IMR-90 (cell line): ENCODE measurements around the gene ISOC1. TPM values are rescaled to one million over a fixed set of nuclear protein-coding genes. Genes with fewer than 3 reads are reported as not detected.

Source experiments
- ATAC-seq: fragments of 200-7000 bp; cut with Tn5 transposase; 2 replicates; pipeline ENCODE4 v1.9.1; 2020; ENCODE audit warnings: low read depth, mild to moderate bottlenecking, moderate library complexity
- BruUV-seq: library from RNA; stranded (reverse); fragments of 400-500 nt; replicated peaks from 2 replicates; lab custom pipeline; 2021; lab: Mats Ljungman, UMichigan
- CTCF ChIA-PET: fragments of 300-600 bp; formaldehyde crosslinking; extraction: SDS; loops from one replicate; lab custom pipeline; 2021; ENCODE audit warnings: antibody characterized with exemption; lab: Yijun Ruan, JAX
- POLR2A ChIA-PET: fragments of 300-600 bp; sonication (Branson Sonifier 250); formaldehyde crosslinking; loops from one replicate; lab custom pipeline; 2022; ENCODE audit warnings: antibody characterized with exemption; ENCODE audit not compliant: unreplicated experiment; lab: Charles Lee
- DNase-seq: peaks from one replicate; pipeline ENCODE4 v3.0.0; 2013
- H2AFZ ChIP-seq: replicated peaks from 2 replicates; pipeline ENCODE3; 2013; ENCODE audit warnings: low read length, mild to moderate bottlenecking; ENCODE audit not compliant: poor library complexity
- H2AK5ac ChIP-seq: 2 replicates; pipeline ENCODE4 v1.6.1; 2013; ENCODE audit warnings: low read depth, low read length, inconsistent platforms
- H2AK9ac ChIP-seq: replicated peaks from 2 replicates; pipeline ENCODE3; 2013; ENCODE audit warnings: mild to moderate bottlenecking, low read depth, low read length, moderate library complexity; ENCODE audit not compliant: poor library complexity
- H2BK120ac ChIP-seq: 2 replicates; pipeline ENCODE4 v1.6.1; 2013; ENCODE audit warnings: low read depth, low read length, inconsistent platforms
- H2BK15ac ChIP-seq: 3 replicates; pipeline ENCODE4 v1.6.1; 2013; ENCODE audit warnings: low read depth, low read length, inconsistent platforms
- H2BK20ac ChIP-seq: 2 replicates; pipeline ENCODE4 v1.6.1; 2013; ENCODE audit warnings: low read depth, mild to moderate bottlenecking, inconsistent platforms, low read length, moderate library complexity
- H2BK5ac ChIP-seq: 2 replicates; pipeline ENCODE4 v1.6.1; 2013; ENCODE audit warnings: mild to moderate bottlenecking, low read depth, low read length, inconsistent platforms; ENCODE audit not compliant: poor library complexity, severe bottlenecking
- H3K14ac ChIP-seq: replicated peaks from 2 replicates; pipeline ENCODE4 v1.6.1; 2013; ENCODE audit warnings: low read depth, low read length, inconsistent platforms
- H3K18ac ChIP-seq: 2 replicates; pipeline ENCODE4 v1.6.1; 2013; ENCODE audit warnings: low read depth, low read length, control low read depth
- H3K23ac ChIP-seq: 2 replicates; pipeline ENCODE4 v1.6.1; 2013; ENCODE audit warnings: low read depth, low read length, inconsistent platforms
- H3K27ac ChIP-seq: 2 replicates; pipeline ENCODE4 v1.5.1; 2013; ENCODE audit warnings: mild to moderate bottlenecking, control low read depth, low read length; ENCODE audit not compliant: insufficient read depth
- H3K27me3 ChIP-seq: 2 replicates; pipeline ENCODE4 v1.6.1; 2013; ENCODE audit warnings: low read length; ENCODE audit not compliant: control insufficient read depth, insufficient read depth
- H3K36me3 ChIP-seq: 2 replicates; pipeline ENCODE4 v1.6.1; 2013; ENCODE audit warnings: low read length, mixed read lengths; ENCODE audit not compliant: control insufficient read depth, insufficient read depth
- H3K4ac ChIP-seq: 2 replicates; pipeline ENCODE4 v1.6.1; 2013; ENCODE audit warnings: low read depth, low read length, inconsistent platforms
- H3K4me1 ChIP-seq: 2 replicates; pipeline ENCODE4 v1.6.1; 2013; ENCODE audit warnings: low read length, mixed read lengths; ENCODE audit not compliant: control insufficient read depth, insufficient read depth
- H3K4me2 ChIP-seq: 2 replicates; pipeline ENCODE4 v1.6.1; 2013; ENCODE audit warnings: low read depth, mild to moderate bottlenecking, control low read depth, low read length, moderate library complexity
- H3K4me3 ChIP-seq: 2 replicates; pipeline ENCODE4 v1.5.1; 2013; ENCODE audit warnings: low read depth, mild to moderate bottlenecking, control low read depth, low read length, moderate library complexity; ENCODE audit not compliant: insufficient read depth
- H3K56ac ChIP-seq: 2 replicates; pipeline ENCODE4 v1.6.1; 2013; ENCODE audit warnings: low read length, inconsistent platforms; ENCODE audit not compliant: insufficient read depth; ENCODE audit errors: extremely low read depth
- H3K79me1 ChIP-seq, 2 experiments: 2 replicates each; pipeline ENCODE4 v1.6.1; 2013; ENCODE audit warnings: low read length in 2 of 2, inconsistent platforms in 1 of 2, low read depth in 1 of 2
- H3K9ac ChIP-seq: 2 replicates; pipeline ENCODE4 v1.6.1; 2013; ENCODE audit warnings: low read depth, low read length, control low read depth
- H3K9me1 ChIP-seq: 2 replicates; pipeline ENCODE4 v1.6.1; 2013; ENCODE audit warnings: low read length, inconsistent platforms; ENCODE audit not compliant: insufficient read depth
- H3K9me3 ChIP-seq: 2 replicates; pipeline ENCODE4 v1.6.1; 2013; ENCODE audit warnings: low read length; ENCODE audit not compliant: control insufficient read depth, insufficient read depth
- H4K20me1 ChIP-seq: 2 replicates; pipeline ENCODE4 v1.6.1; 2013; ENCODE audit warnings: low read length, inconsistent platforms; ENCODE audit not compliant: insufficient read depth
- H4K5ac ChIP-seq: 2 replicates; pipeline ENCODE4 v1.6.1; 2013; ENCODE audit warnings: mild to moderate bottlenecking, low read depth, low read length, control low read depth
- H4K8ac ChIP-seq, 2 experiments: 2 replicates each; pipeline ENCODE4 v1.6.1; 2013; ENCODE audit warnings: low read depth in 2 of 2, low read length in 2 of 2, control low read depth in 1 of 2, inconsistent platforms in 1 of 2
- H4K91ac ChIP-seq: 2 replicates; pipeline ENCODE4 v1.6.1; 2013; ENCODE audit warnings: low read depth, low read length, inconsistent platforms; ENCODE audit not compliant: insufficient read depth
- CHD1 ChIP-seq: IDR thresholded peaks from 2 replicates; pipeline ENCODE4 v1.6.1; 2012; ENCODE audit warnings: low read depth, low read length, improper control_type of control experiment
- CTCF ChIP-seq: conservative IDR thresholded peaks from 2 replicates; pipeline ENCODE4 v1.5.1; 2012; ENCODE audit warnings: mild to moderate bottlenecking, low read depth, low read length, improper control_type of control experiment
- MAFK ChIP-seq: IDR thresholded peaks from 2 replicates; pipeline ENCODE4 v1.6.1; 2012; ENCODE audit warnings: low read depth, low read length, improper control_type of control experiment
- MAZ ChIP-seq: IDR thresholded peaks from 2 replicates; pipeline ENCODE4 v1.6.1; 2012; ENCODE audit warnings: low read depth, mild to moderate bottlenecking, low read length, improper control_type of control experiment, moderate library complexity, borderline replicate concordance
- WGBS, 2 experiments: methylation state at CpG; one replicate each; pipeline versions ENCODE4 v1.1.5 to v1.1.7; 2013; ENCODE audit warnings: missing lambda C conversion rate in 2 of 2; ENCODE audit not compliant: insufficient read length in 1 of 2; ENCODE audit errors: extremely low coverage in 2 of 2; 5-methylcytosine and 5-hydroxymethylcytosine counted together
- dilution Hi-C: fragments of 300-500 bp; cut with HindIII; formaldehyde crosslinking; loops from one replicate; pipeline ENCODE4 v1.14.3; 2018; ENCODE audit warnings: low sequenced_read_pairs; ENCODE audit not compliant: unreplicated experiment
- in situ Hi-C: fragments of 300-500 bp; cut with MboI; formaldehyde crosslinking; loops from 3 replicates; pipeline ENCODE4 v1.14.3; 2019; ENCODE audit warnings: low sequenced_read_pairs, inconsistent platforms, mixed read lengths
- intact Hi-C: fragments of 100-400 bp; cut with micrococcal nuclease; formaldehyde crosslinking; loops from 2 replicates; pipeline ENCODE4 v1.10.0; 2022
- polyA plus RNA-seq, 3 experiments: library from polyadenylated mRNA; depleted of rRNA; stranded (reverse); fragments of >200 nt; gene quantifications; 2 replicates each; pipeline ENCODE4 v1.2.3, GENCODE V29; 2012; ENCODE audit warnings: low replicate concordance in 1 of 3
- total RNA-seq: library from RNA; depleted of rRNA; stranded (reverse); fragments of >200 nt; gene quantifications from 2 replicates; pipeline ENCODE4 v1.2.3, GENCODE V29; 2012

ISOC1 gene
- total and polyA plus RNA-seq, 2 of the 4 experiments (the other 2 are of a cell fraction), result 10.8 to 11.6 TPM

GRCh38 chr5:129113867-129114266 is 19.3 kb downstream of the ISOC1 start:
- intact Hi-C loops (loop anchor here (5.0 kb wide), 1 partner anchor 653 kb away; no protein-coding TSS in a partner anchor), dilution Hi-C loops (no loop called here), in situ Hi-C loops (no loop called here)
- no peak overlapping the region for H3K14ac ChIP-seq
- no peaks in the 10 kb centered on the region for H3K4me1 ChIP-seq
- no peak overlapping the region for H4K5ac ChIP-seq
- H2AK9ac ChIP-seq, result no peak overlapping the region
- H2BK20ac ChIP-seq, result no peak overlapping the region
- H2AK5ac ChIP-seq, result no peak overlapping the region
- ChIA-PET POLR2A (no interaction called here), CTCF (no interaction called here)
- no peak overlapping the region for H3K4ac ChIP-seq
- no peak overlapping the region for H2BK15ac ChIP-seq
- H2AFZ ChIP-seq, result no peak overlapping the region
- ATAC-seq, result no peak
- H3K36me3 ChIP-seq, result peaks cover 1% of the 10 kb centered on the region; the same call in 1 of the 2 replicates
- no peak overlapping the region for H3K56ac ChIP-seq
- BruUV-seq, result no TSS peak
- no peak overlapping the region for H3K9ac ChIP-seq
- no peak for DNase-seq
- no peak overlapping the region for H4K91ac ChIP-seq
- no peak overlapping the region for H3K23ac ChIP-seq
- no peak overlapping the region for H3K4me3 ChIP-seq
- WGBS, 2 experiments, result no CpG with 5 or more reads among the region's 2 CpGs
- H3K9me1 ChIP-seq, result no peaks in the 10 kb centered on the region; the same call in 1 of the 2 replicates
- H3K9me3 ChIP-seq, result no peaks in the 10 kb centered on the region
- no peaks in the 10 kb centered on the region for H4K20me1 ChIP-seq
- TF ChIP-seq MAFK, result no peak
- no peak for TF ChIP-seq CHD1
- TF ChIP-seq MAZ, result no peak
- 0 out of 2 replicates have a peak, but pooled peaks have one; percentile 7 for TF ChIP-seq CTCF
- H4K8ac ChIP-seq, result no peak overlapping the region
- H3K18ac ChIP-seq, result no peak overlapping the region
- H3K79me1 ChIP-seq, result no peaks in the 10 kb centered on the region
- H3K27ac ChIP-seq, result no peak overlapping the region
- H2BK5ac ChIP-seq, result no peak overlapping the region
- H2BK120ac ChIP-seq, result no peak overlapping the region
- H3K27me3 ChIP-seq, result no peaks in the 10 kb centered on the region
- H3K4me2 ChIP-seq, result no peak overlapping the region
